ENCODE results near the gene TMEM123. TPM values are rescaled to one million over a fixed set of nuclear protein-coding genes. Genes with fewer than 3 reads are reported as not detected.

TMEM123 gene
- total and polyA plus RNA-seq, 2 of the 8 experiments (the other 6 are each of a cell fraction or from before 2014, with no cell fraction given) = 75.5 to 80.1 TPM

DNA sequence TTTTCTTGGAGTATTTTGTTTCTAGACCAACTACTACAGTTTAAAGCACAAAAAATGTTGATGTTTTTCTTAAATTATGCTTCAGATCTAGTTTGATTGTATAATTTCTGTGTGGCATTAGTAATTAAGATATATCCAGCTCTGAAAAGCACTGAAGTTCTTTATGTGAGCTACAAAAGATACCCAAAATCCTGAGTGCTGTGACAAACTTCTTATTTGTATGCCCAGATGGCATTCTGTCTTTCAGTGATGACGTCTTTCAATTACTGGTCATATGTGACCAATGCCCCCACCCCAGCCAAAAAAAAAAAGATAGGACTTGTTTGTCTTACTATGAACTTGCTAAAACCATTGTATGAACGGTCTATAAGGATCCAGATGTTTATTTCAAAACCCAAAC is 54.3 kb downstream of the TMEM123 start (continued):
- TF ChIP-seq BCL11A (IDR thresholded peaks at IDR 0.05; ENCODE audit: low read depth in 2 of 2, low read length in 2 of 2) (no peak), CBX5 (IDR thresholded peaks at IDR 0.05; ENCODE audit: low read depth, low read length) (no peak), CHD1 (IDR thresholded peaks at IDR 0.05; ENCODE audit: low read depth, low read length) (no peak)
